Measurements from ENCODE around the gene ESPN. TPM values are rescaled to one million over a fixed set of nuclear protein-coding genes. Genes with fewer than 3 reads are reported as not detected.
"Not testable (repeated sequence)": the region's sequence is repeated elsewhere in the genome, so short reads cannot be mapped to it uniquely, and the experiment has no call there.

Gene ESPN
- total RNA-seq, 1 donor from 2014 or later, result 1.6 TPM

- Mint-ChIP-seq H3K27me3 (ENCODE audit: low read depth) (peaks cover 34% of the 10 kb centered on the region), H3K27ac (no peak overlapping the region), H3K9me3 (no peaks in the 10 kb centered on the region), H3K36me3 (no peaks in the 10 kb centered on the region), H3K4me1 (peaks cover 6% of the 10 kb centered on the region), H3K4me3 (no peak overlapping the region)
- TF ChIP-seq CTCF (IDR thresholded peaks at IDR 0.05; ENCODE audit: unreplicated experiment), result no peak
- DNase-seq (ENCODE audit: low spot score in 2 of 2, unreplicated experiment in 2 of 2), result no peak
Measured at GRCh38 chr1:6435129-6435528, 10.6 kb downstream of the ESPN start.

- peaks cover 2% of the 10 kb centered on the region for H3K4me1 Mint-ChIP-seq
- no peak overlapping the region for H3K4me3 Mint-ChIP-seq
- H3K27me3 Mint-ChIP-seq (ENCODE audit: low read depth), result peaks cover 30% of the 10 kb centered on the region
- no peak for DNase-seq (ENCODE audit: low spot score in 2 of 2, unreplicated experiment in 2 of 2)
- H3K27ac Mint-ChIP-seq, result no peak overlapping the region
- TF ChIP-seq CTCF (IDR thresholded peaks at IDR 0.05; ENCODE audit: unreplicated experiment), result no peak
- H3K9me3 Mint-ChIP-seq, result no peaks in the 10 kb centered on the region
- H3K36me3 Mint-ChIP-seq, result no peaks in the 10 kb centered on the region
Measured at GRCh38 chr1:6435547-6435946, 11.0 kb downstream of the ESPN start.

- not testable (repeated sequence) for H3K9me3 Mint-ChIP-seq; H3K27ac Mint-ChIP-seq; H3K4me3 Mint-ChIP-seq; DNase-seq (ENCODE audit: low spot score in 2 of 2, unreplicated experiment in 2 of 2); H3K36me3 Mint-ChIP-seq; H3K4me1 Mint-ChIP-seq
- H3K27me3 Mint-ChIP-seq (ENCODE audit: low read depth), result peaks cover 32% of the 10 kb centered on the region
Measured at GRCh38 chr1:6436277-6436676, 11.7 kb downstream of the ESPN start.

- peaks cover 41% of the 10 kb centered on the region for H3K27me3 Mint-ChIP-seq (ENCODE audit: low read depth)
- not testable (repeated sequence) for H3K4me1 Mint-ChIP-seq; H3K27ac Mint-ChIP-seq; H3K4me3 Mint-ChIP-seq; DNase-seq (ENCODE audit: low spot score in 2 of 2, unreplicated experiment in 2 of 2); H3K9me3 Mint-ChIP-seq; H3K36me3 Mint-ChIP-seq
Measured at GRCh38 chr1:6437012-6437700, 12.6 kb downstream of the ESPN start.

- Mint-ChIP-seq H3K27ac (no peak overlapping the region), H3K36me3 (no peaks in the 10 kb centered on the region), H3K27me3 (ENCODE audit: low read depth) (peaks cover 41% of the 10 kb centered on the region), H3K4me3 (no peak overlapping the region), H3K9me3 (no peaks in the 10 kb centered on the region), H3K4me1 (no peaks in the 10 kb centered on the region)
- TF ChIP-seq CTCF (IDR thresholded peaks at IDR 0.05; ENCODE audit: unreplicated experiment), result peak; percentile 93
- peak in 1 of 2 experiments; percentile 81 for DNase-seq (ENCODE audit: low spot score in 2 of 2, unreplicated experiment in 2 of 2)
Measured at GRCh38 chr1:6438047-6438525, 13.5 kb downstream of the ESPN start.

GRCh38 chr1:6440198-6441126, 15.9 kb downstream of the ESPN start:
- H3K27ac Mint-ChIP-seq, result no peak overlapping the region
- peak overlapping the region; percentile 24 for H3K4me3 Mint-ChIP-seq
- no peaks in the 10 kb centered on the region for H3K9me3 Mint-ChIP-seq
- no peaks in the 10 kb centered on the region for H3K4me1 Mint-ChIP-seq
- TF ChIP-seq CTCF (IDR thresholded peaks at IDR 0.05; ENCODE audit: unreplicated experiment), result peak; percentile 24
- no peaks in the 10 kb centered on the region for H3K36me3 Mint-ChIP-seq
- H3K27me3 Mint-ChIP-seq (ENCODE audit: low read depth), result peaks cover 43% of the 10 kb centered on the region
- no peak for DNase-seq (ENCODE audit: low spot score in 2 of 2, unreplicated experiment in 2 of 2)

Data from mesothelial cell of epicardium (in vitro differentiated cells).